IMR-90 (cell line): ENCODE measurements around the gene TTC21A. TPM values are rescaled to one million over a fixed set of nuclear protein-coding genes. Genes with fewer than 3 reads are reported as not detected.

Experiments
- ATAC-seq: fragments of 200-7000 bp; cut with Tn5 transposase; 2 replicates; pipeline ENCODE4 v1.9.1; 2020; ENCODE audit warnings: low read depth, mild to moderate bottlenecking, moderate library complexity
- BruUV-seq: library from RNA; stranded (reverse); fragments of 400-500 nt; replicated peaks from 2 replicates; lab custom pipeline; 2021; lab: Mats Ljungman, UMichigan
- CTCF ChIA-PET: fragments of 300-600 bp; formaldehyde crosslinking; extraction: SDS; loops from one replicate; lab custom pipeline; 2021; ENCODE audit warnings: antibody characterized with exemption; lab: Yijun Ruan, JAX
- POLR2A ChIA-PET: fragments of 300-600 bp; sonication (Branson Sonifier 250); formaldehyde crosslinking; loops from one replicate; lab custom pipeline; 2022; ENCODE audit warnings: antibody characterized with exemption; ENCODE audit not compliant: unreplicated experiment; lab: Charles Lee
- DNase-seq: peaks from one replicate; pipeline ENCODE4 v3.0.0; 2013
- H2AFZ ChIP-seq: replicated peaks from 2 replicates; pipeline ENCODE3; 2013; ENCODE audit warnings: low read length, mild to moderate bottlenecking; ENCODE audit not compliant: poor library complexity
- H2AK5ac ChIP-seq: 2 replicates; pipeline ENCODE4 v1.6.1; 2013; ENCODE audit warnings: low read depth, low read length, inconsistent platforms
- H2AK9ac ChIP-seq: replicated peaks from 2 replicates; pipeline ENCODE3; 2013; ENCODE audit warnings: mild to moderate bottlenecking, low read depth, low read length, moderate library complexity; ENCODE audit not compliant: poor library complexity
- H2BK120ac ChIP-seq: 2 replicates; pipeline ENCODE4 v1.6.1; 2013; ENCODE audit warnings: low read depth, low read length, inconsistent platforms
- H2BK15ac ChIP-seq: 3 replicates; pipeline ENCODE4 v1.6.1; 2013; ENCODE audit warnings: low read depth, low read length, inconsistent platforms
- H2BK20ac ChIP-seq: 2 replicates; pipeline ENCODE4 v1.6.1; 2013; ENCODE audit warnings: low read depth, mild to moderate bottlenecking, inconsistent platforms, low read length, moderate library complexity
- H2BK5ac ChIP-seq: 2 replicates; pipeline ENCODE4 v1.6.1; 2013; ENCODE audit warnings: mild to moderate bottlenecking, low read depth, low read length, inconsistent platforms; ENCODE audit not compliant: poor library complexity, severe bottlenecking
- H3K14ac ChIP-seq: replicated peaks from 2 replicates; pipeline ENCODE4 v1.6.1; 2013; ENCODE audit warnings: low read depth, low read length, inconsistent platforms
- H3K18ac ChIP-seq: 2 replicates; pipeline ENCODE4 v1.6.1; 2013; ENCODE audit warnings: low read depth, low read length, control low read depth
- H3K23ac ChIP-seq: 2 replicates; pipeline ENCODE4 v1.6.1; 2013; ENCODE audit warnings: low read depth, low read length, inconsistent platforms
- H3K27ac ChIP-seq: 2 replicates; pipeline ENCODE4 v1.5.1; 2013; ENCODE audit warnings: mild to moderate bottlenecking, control low read depth, low read length; ENCODE audit not compliant: insufficient read depth
- H3K27me3 ChIP-seq: 2 replicates; pipeline ENCODE4 v1.6.1; 2013; ENCODE audit warnings: low read length; ENCODE audit not compliant: control insufficient read depth, insufficient read depth
- H3K36me3 ChIP-seq: 2 replicates; pipeline ENCODE4 v1.6.1; 2013; ENCODE audit warnings: low read length, mixed read lengths; ENCODE audit not compliant: control insufficient read depth, insufficient read depth
- H3K4ac ChIP-seq: 2 replicates; pipeline ENCODE4 v1.6.1; 2013; ENCODE audit warnings: low read depth, low read length, inconsistent platforms
- H3K4me1 ChIP-seq: 2 replicates; pipeline ENCODE4 v1.6.1; 2013; ENCODE audit warnings: low read length, mixed read lengths; ENCODE audit not compliant: control insufficient read depth, insufficient read depth
- H3K4me2 ChIP-seq: 2 replicates; pipeline ENCODE4 v1.6.1; 2013; ENCODE audit warnings: low read depth, mild to moderate bottlenecking, control low read depth, low read length, moderate library complexity
- H3K4me3 ChIP-seq: 2 replicates; pipeline ENCODE4 v1.5.1; 2013; ENCODE audit warnings: low read depth, mild to moderate bottlenecking, control low read depth, low read length, moderate library complexity; ENCODE audit not compliant: insufficient read depth
- H3K56ac ChIP-seq: 2 replicates; pipeline ENCODE4 v1.6.1; 2013; ENCODE audit warnings: low read length, inconsistent platforms; ENCODE audit not compliant: insufficient read depth; ENCODE audit errors: extremely low read depth
- H3K79me1 ChIP-seq, 2 experiments: 2 replicates each; pipeline ENCODE4 v1.6.1; 2013; ENCODE audit warnings: low read length in 2 of 2, inconsistent platforms in 1 of 2, low read depth in 1 of 2
- H3K9ac ChIP-seq: 2 replicates; pipeline ENCODE4 v1.6.1; 2013; ENCODE audit warnings: low read depth, low read length, control low read depth
- H3K9me1 ChIP-seq: 2 replicates; pipeline ENCODE4 v1.6.1; 2013; ENCODE audit warnings: low read length, inconsistent platforms; ENCODE audit not compliant: insufficient read depth
- H3K9me3 ChIP-seq: 2 replicates; pipeline ENCODE4 v1.6.1; 2013; ENCODE audit warnings: low read length; ENCODE audit not compliant: control insufficient read depth, insufficient read depth
- H4K20me1 ChIP-seq: 2 replicates; pipeline ENCODE4 v1.6.1; 2013; ENCODE audit warnings: low read length, inconsistent platforms; ENCODE audit not compliant: insufficient read depth
- H4K5ac ChIP-seq: 2 replicates; pipeline ENCODE4 v1.6.1; 2013; ENCODE audit warnings: mild to moderate bottlenecking, low read depth, low read length, control low read depth
- H4K8ac ChIP-seq, 2 experiments: 2 replicates each; pipeline ENCODE4 v1.6.1; 2013; ENCODE audit warnings: low read depth in 2 of 2, low read length in 2 of 2, control low read depth in 1 of 2, inconsistent platforms in 1 of 2
- H4K91ac ChIP-seq: 2 replicates; pipeline ENCODE4 v1.6.1; 2013; ENCODE audit warnings: low read depth, low read length, inconsistent platforms; ENCODE audit not compliant: insufficient read depth
- BHLHE40 ChIP-seq: fragments of 150-350 bp; IDR thresholded peaks from 2 replicates; pipeline ENCODE4 v1.6.1; 2016; ENCODE audit warnings: mild to moderate bottlenecking, low read depth, low read length
- CHD1 ChIP-seq: IDR thresholded peaks from 2 replicates; pipeline ENCODE4 v1.6.1; 2012; ENCODE audit warnings: low read depth, low read length, improper control_type of control experiment
- MAZ ChIP-seq: IDR thresholded peaks from 2 replicates; pipeline ENCODE4 v1.6.1; 2012; ENCODE audit warnings: low read depth, mild to moderate bottlenecking, low read length, improper control_type of control experiment, moderate library complexity, borderline replicate concordance
- RFX5 ChIP-seq: IDR thresholded peaks from 2 replicates; pipeline ENCODE4 v1.8.0; 2012; ENCODE audit warnings: low read depth, mild to moderate bottlenecking, low read length, moderate library complexity
- WGBS, 2 experiments: methylation state at CpG; one replicate each; pipeline versions ENCODE4 v1.1.5 to v1.1.7; 2013; ENCODE audit warnings: missing lambda C conversion rate in 2 of 2; ENCODE audit not compliant: insufficient read length in 1 of 2; ENCODE audit errors: extremely low coverage in 2 of 2; 5-methylcytosine and 5-hydroxymethylcytosine counted together
- dilution Hi-C: fragments of 300-500 bp; cut with HindIII; formaldehyde crosslinking; loops from one replicate; pipeline ENCODE4 v1.14.3; 2018; ENCODE audit warnings: low sequenced_read_pairs; ENCODE audit not compliant: unreplicated experiment
- in situ Hi-C: fragments of 300-500 bp; cut with MboI; formaldehyde crosslinking; loops from 3 replicates; pipeline ENCODE4 v1.14.3; 2019; ENCODE audit warnings: low sequenced_read_pairs, inconsistent platforms, mixed read lengths
- intact Hi-C: fragments of 100-400 bp; cut with micrococcal nuclease; formaldehyde crosslinking; loops from 2 replicates; pipeline ENCODE4 v1.10.0; 2022
- polyA plus RNA-seq, 3 experiments: library from polyadenylated mRNA; depleted of rRNA; stranded (reverse); fragments of >200 nt; gene quantifications; 2 replicates each; pipeline ENCODE4 v1.2.3, GENCODE V29; 2012; ENCODE audit warnings: low replicate concordance in 1 of 3
- total RNA-seq: library from RNA; depleted of rRNA; stranded (reverse); fragments of >200 nt; gene quantifications from 2 replicates; pipeline ENCODE4 v1.2.3, GENCODE V29; 2012
- TF ChIP-seq, protein P1 (sequence below): fragments of 150-350 bp; IDR thresholded peaks from 2 replicates; pipeline ENCODE4 v1.6.1; 2016; ENCODE audit warnings: low read depth, mild to moderate bottlenecking, low read length, moderate library complexity, borderline replicate concordance

TTC21A gene
- total and polyA plus RNA-seq, 2 of the 4 experiments (the other 2 are of a cell fraction): 0.90 to 1.8 TPM

DNA sequence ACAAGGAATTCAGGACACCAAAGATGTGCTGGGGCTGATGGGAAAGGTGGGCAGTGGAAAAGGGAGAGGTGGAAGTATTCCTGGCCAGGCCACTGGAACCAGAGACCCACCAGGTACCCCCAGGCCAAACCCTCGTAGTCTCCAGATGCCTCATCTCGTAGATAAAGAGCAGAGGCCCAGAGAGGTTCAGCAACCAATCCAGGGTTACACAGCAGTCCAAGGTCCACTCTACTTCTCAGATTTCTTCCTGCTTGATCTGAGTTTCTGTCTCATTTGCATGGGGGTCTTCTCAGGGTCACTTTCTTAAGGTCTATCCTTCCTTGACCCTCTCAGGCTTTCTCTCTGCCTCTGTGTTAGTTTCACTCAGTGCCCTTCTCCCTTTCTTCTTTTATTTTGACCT is 5.1 kb downstream of the TTC21A start:
- Histone ChIP-seq H3K9me3 (no peaks in the 10 kb centered on the region), H3K23ac (no peak overlapping the region), H3K36me3 (no peaks in the 10 kb centered on the region), H3K79me1 (no peaks in the 10 kb centered on the region), H2AFZ (no peak overlapping the region), H4K20me1 (no peaks in the 10 kb centered on the region), H3K56ac (no peak overlapping the region), H3K27ac (no peak overlapping the region), H2AK9ac (no peak overlapping the region), H3K4me1 (no peaks in the 10 kb centered on the region), H3K4ac (no peak overlapping the region), H2AK5ac (no peak overlapping the region), H2BK120ac (no peak overlapping the region), H4K8ac (no peak overlapping the region), H3K4me3 (no peak overlapping the region), H2BK5ac (no peak overlapping the region), H4K5ac (no peak overlapping the region), H3K9ac (no peak overlapping the region), H3K27me3 (no peaks in the 10 kb centered on the region), H3K18ac (no peak overlapping the region), H2BK20ac (no peak overlapping the region), H4K91ac (no peak overlapping the region), H3K9me1 (no peaks in the 10 kb centered on the region; the same call in 1 of the 2 replicates), H3K14ac (no peak overlapping the region), H2BK15ac (no peak overlapping the region), H3K4me2 (no peak overlapping the region)
- TF ChIP-seq RFX5 (no peak), BHLHE40 (no peak), MAZ (no peak), CHD1 (no peak)
- TF ChIP-seq, protein P1, sequence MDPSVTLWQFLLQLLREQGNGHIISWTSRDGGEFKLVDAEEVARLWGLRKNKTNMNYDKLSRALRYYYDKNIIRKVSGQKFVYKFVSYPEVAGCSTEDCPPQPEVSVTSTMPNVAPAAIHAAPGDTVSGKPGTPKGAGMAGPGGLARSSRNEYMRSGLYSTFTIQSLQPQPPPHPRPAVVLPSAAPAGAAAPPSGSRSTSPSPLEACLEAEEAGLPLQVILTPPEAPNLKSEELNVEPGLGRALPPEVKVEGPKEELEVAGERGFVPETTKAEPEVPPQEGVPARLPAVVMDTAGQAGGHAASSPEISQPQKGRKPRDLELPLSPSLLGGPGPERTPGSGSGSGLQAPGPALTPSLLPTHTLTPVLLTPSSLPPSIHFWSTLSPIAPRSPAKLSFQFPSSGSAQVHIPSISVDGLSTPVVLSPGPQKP: no peak
- in situ Hi-C loops: no loop called here
- DNase-seq (no peak), ATAC-seq (no peak)
- CTCF ChIA-PET: no interaction called here
- WGBS, 2 experiments: no CpG with 5 or more reads among the region's 2 CpGs
- dilution Hi-C loops: no loop called here
- intact Hi-C loops: no loop called here
- POLR2A ChIA-PET: no interaction called here
- BruUV-seq: no TSS peak
